Liver (tissue), 9 donors: ENCODE data around the gene USP6NL. TPM values are rescaled to one million over a fixed set of nuclear protein-coding genes. Genes with fewer than 3 reads are reported as not detected.

Source experiments
- DNase-seq: peaks from one replicate; pipeline ENCODE4 v3.0.0-alpha.2; 2017; ENCODE audit warnings: low spot score
- H3K27ac ChIP-seq, 2 donors: one replicate each; pipeline ENCODE4 v1.7.0; 2013; ENCODE audit warnings: inconsistent platforms in 2 of 2, low read length in 2 of 2, control low read depth in 1 of 2, low read depth in 1 of 2, mild to moderate bottlenecking in 1 of 2
- H3K27me3 ChIP-seq, 4 donors: one replicate each; pipeline versions ENCODE4 v1.6.1 to v1.7.0; 2013; ENCODE audit warnings: low read length in 3 of 4, inconsistent platforms in 1 of 4, mild to moderate bottlenecking in 1 of 4, moderate library complexity in 1 of 4; ENCODE audit not compliant: control insufficient read depth in 4 of 4, insufficient read depth in 4 of 4
- H3K36me3 ChIP-seq, 4 donors: one replicate each; pipeline versions ENCODE4 v1.6.1 to v1.7.0; 2013; ENCODE audit warnings: low read length in 3 of 4, mild to moderate bottlenecking in 3 of 4, low read depth in 1 of 4, moderate library complexity in 1 of 4; ENCODE audit not compliant: control insufficient read depth in 4 of 4, insufficient read depth in 3 of 4
- H3K4me1 ChIP-seq, 4 donors: one replicate each; pipeline versions ENCODE4 v1.6.1 to v1.7.0; 2013; ENCODE audit warnings: low read length in 3 of 4, mild to moderate bottlenecking in 3 of 4, moderate library complexity in 1 of 4; ENCODE audit not compliant: control insufficient read depth in 4 of 4, insufficient read depth in 4 of 4
- H3K4me3 ChIP-seq, 3 donors: one replicate each; pipeline versions ENCODE4 v1.6.1 to v1.7.0; 2013; ENCODE audit warnings: low read length in 3 of 3, control low read depth in 1 of 3, low read depth in 1 of 3, mild to moderate bottlenecking in 1 of 3
- H3K9ac ChIP-seq, 2 donors: one replicate each; pipeline ENCODE4 v1.7.0; 2013; ENCODE audit warnings: low read length in 2 of 2, mild to moderate bottlenecking in 2 of 2, moderate library complexity in 2 of 2, control low read depth in 1 of 2, low read depth in 1 of 2
- H3K9me3 ChIP-seq, 4 donors: one replicate each; pipeline versions ENCODE4 v1.6.1 to v1.7.0; 2013; ENCODE audit warnings: low read length in 3 of 4; ENCODE audit not compliant: control insufficient read depth in 4 of 4
- CTCF ChIP-seq: fragments of 150-350 bp; IDR thresholded peaks from 2 replicates; pipeline ENCODE4 v1.5.1; 2017; ENCODE audit warnings: improper control_type of control experiment, low read depth, low read length; ENCODE audit not compliant: missing input control
- EGR1 ChIP-seq, 2 donors: IDR thresholded peaks; 2 replicates each; pipeline ENCODE4 v1.6.1; 2016 to 2018; ENCODE audit warnings: antibody characterized with exemption in 2 of 2, low read depth in 2 of 2
- FOXA1 ChIP-seq: IDR thresholded peaks from 2 replicates; pipeline ENCODE4 v1.6.1; 2016; ENCODE audit warnings: antibody characterized with exemption
- FOXA2 ChIP-seq: IDR thresholded peaks from 2 replicates; pipeline ENCODE4 v1.6.1; 2016; ENCODE audit warnings: antibody characterized with exemption
- GABPA ChIP-seq, 2 donors: IDR thresholded peaks in 1 of 2; conservative IDR thresholded peaks in 1 of 2; 2 replicates each; pipeline ENCODE4 v1.6.1; 2016; ENCODE audit warnings: antibody characterized with exemption in 2 of 2, mild to moderate bottlenecking in 1 of 2, moderate library complexity in 1 of 2
- HNF4A ChIP-seq, 2 donors: conservative IDR thresholded peaks; 2 replicates each; pipeline ENCODE4 v1.6.1; 2016; ENCODE audit warnings: antibody characterized with exemption in 2 of 2, mild to moderate bottlenecking in 2 of 2
- HNF4G ChIP-seq: IDR thresholded peaks from 2 replicates; pipeline ENCODE4 v1.6.1; 2016; ENCODE audit warnings: antibody characterized with exemption
- JUND ChIP-seq, 2 donors: IDR thresholded peaks; 2 replicates each; pipeline ENCODE4 v1.6.1; 2016; ENCODE audit warnings: antibody characterized with exemption in 2 of 2
- MAX ChIP-seq: IDR thresholded peaks from 2 replicates; pipeline ENCODE4 v1.6.1; 2016; ENCODE audit warnings: antibody characterized with exemption
- NR2F2 ChIP-seq: IDR thresholded peaks from 2 replicates; pipeline ENCODE4 v1.6.1; 2016; ENCODE audit warnings: antibody characterized with exemption
- RAD21 ChIP-seq, 2 donors: IDR thresholded peaks; 2 replicates each; pipeline ENCODE4 v1.6.1; 2016; ENCODE audit warnings: antibody characterized with exemption in 2 of 2, mild to moderate bottlenecking in 2 of 2
- RXRA ChIP-seq, 2 donors: IDR thresholded peaks; 2 replicates each; pipeline ENCODE4 v1.6.1; 2017 to 2018; ENCODE audit warnings: antibody characterized with exemption in 2 of 2, mild to moderate bottlenecking in 1 of 2
- SP1 ChIP-seq: IDR thresholded peaks from 2 replicates; pipeline ENCODE4 v1.6.1; 2018; ENCODE audit warnings: antibody characterized with exemption, mild to moderate bottlenecking
- TAF1 ChIP-seq: conservative IDR thresholded peaks from 2 replicates; pipeline ENCODE4 v1.6.1; 2016; ENCODE audit warnings: antibody characterized with exemption, mild to moderate bottlenecking
- YY1 ChIP-seq: IDR thresholded peaks from 2 replicates; pipeline ENCODE4 v1.6.1; 2016; ENCODE audit warnings: antibody characterized with exemption, mild to moderate bottlenecking
- ZBTB33 ChIP-seq: IDR thresholded peaks from 2 replicates; pipeline ENCODE4 v1.6.1; 2016; ENCODE audit warnings: antibody characterized with exemption
- polyA plus RNA-seq, 2 donors: library from polyadenylated mRNA; stranded (reverse) in 1 of 2; unstranded in 1 of 2; fragments of 200-250 nt in 1 of 2; fragments of >200 nt in 1 of 2; fragmentation: Nextera tagmentation in 1 of 2; extraction: Ambion mirVana in 1 of 2; gene quantifications; one replicate each; pipeline versions ENCODE4 v1.2.1 to v1.2.3, GENCODE V29; 2013 to 2015
- total RNA-seq, 2 donors: library from RNA; depleted of rRNA; stranded (reverse); fragments of >200 nt; gene quantifications; one replicate each; pipeline ENCODE4 v1.2.3, GENCODE V29; 2014
- TF ChIP-seq, protein P1 (sequence below): IDR thresholded peaks from 2 replicates; pipeline ENCODE4 v1.6.1; 2016; ENCODE audit warnings: antibody characterized with exemption, mild to moderate bottlenecking
- TF ChIP-seq, protein P2 (sequence below): IDR thresholded peaks from 2 replicates; pipeline ENCODE4 v1.6.1; 2016; ENCODE audit warnings: antibody characterized with exemption
- donor health status: healthy.
- donor health status: healthy.
- donor health status: healthy.
- donor health status: healthy.
- donor health status: healthy.

Gene USP6NL
- total and polyA plus RNA-seq, 4 donors: 3.8 to 15.0 (median 10.2) TPM

DNA sequence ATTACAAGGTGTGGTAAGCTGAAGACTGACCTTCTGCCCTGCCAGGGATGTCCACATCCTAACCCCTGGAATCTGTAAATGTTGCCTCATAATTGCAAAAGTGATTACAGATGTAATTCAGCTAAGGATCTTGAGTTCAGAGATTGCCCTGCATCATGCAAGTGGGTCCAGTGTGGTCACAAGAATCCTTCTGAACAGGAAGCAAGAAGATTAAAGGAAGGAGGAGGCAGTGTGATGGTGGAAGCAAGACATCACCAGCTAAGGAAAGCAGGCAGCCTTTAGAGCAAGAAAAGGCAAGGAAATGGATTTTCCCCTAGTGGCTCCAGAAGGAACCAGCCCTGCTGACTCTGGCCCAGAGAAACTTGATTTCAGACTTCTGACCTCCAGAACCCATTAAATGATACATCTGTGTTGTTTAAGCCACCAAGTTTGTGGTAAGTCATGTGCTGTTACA is 78.1 kb downstream of the USP6NL start:
- TF ChIP-seq FOXA1 (no peak), EGR1 (IDR thresholded peaks at IDR 0.05; ENCODE audit: low read depth in 2 of 2) (peak in 1 of 2 donors; percentile 21), TAF1 (no peak), RAD21 (IDR thresholded peaks at IDR 0.05) (peak; percentile 42 to 56), CTCF (peak; percentile 17), RXRA (IDR thresholded peaks at IDR 0.05) (peak; percentile 80 to 81), YY1 (peak; percentile 41), FOXA2 (peak; percentile 58), SP1 (peak; percentile 37), ZBTB33 (no peak), JUND (IDR thresholded peaks at IDR 0.05) (peak; percentile 85 to 86), HNF4A (conservative IDR thresholded peaks at IDR 0.05) (peak; percentile 96), NR2F2 (peak; percentile 56), MAX (peak; percentile 49), HNF4G (peak; percentile 70), GABPA (IDR thresholded peaks at IDR 0.05 in 1 of 2, conservative IDR thresholded peaks at IDR 0.05 in 1 of 2) (no peak)
- TF ChIP-seq, protein P1, sequence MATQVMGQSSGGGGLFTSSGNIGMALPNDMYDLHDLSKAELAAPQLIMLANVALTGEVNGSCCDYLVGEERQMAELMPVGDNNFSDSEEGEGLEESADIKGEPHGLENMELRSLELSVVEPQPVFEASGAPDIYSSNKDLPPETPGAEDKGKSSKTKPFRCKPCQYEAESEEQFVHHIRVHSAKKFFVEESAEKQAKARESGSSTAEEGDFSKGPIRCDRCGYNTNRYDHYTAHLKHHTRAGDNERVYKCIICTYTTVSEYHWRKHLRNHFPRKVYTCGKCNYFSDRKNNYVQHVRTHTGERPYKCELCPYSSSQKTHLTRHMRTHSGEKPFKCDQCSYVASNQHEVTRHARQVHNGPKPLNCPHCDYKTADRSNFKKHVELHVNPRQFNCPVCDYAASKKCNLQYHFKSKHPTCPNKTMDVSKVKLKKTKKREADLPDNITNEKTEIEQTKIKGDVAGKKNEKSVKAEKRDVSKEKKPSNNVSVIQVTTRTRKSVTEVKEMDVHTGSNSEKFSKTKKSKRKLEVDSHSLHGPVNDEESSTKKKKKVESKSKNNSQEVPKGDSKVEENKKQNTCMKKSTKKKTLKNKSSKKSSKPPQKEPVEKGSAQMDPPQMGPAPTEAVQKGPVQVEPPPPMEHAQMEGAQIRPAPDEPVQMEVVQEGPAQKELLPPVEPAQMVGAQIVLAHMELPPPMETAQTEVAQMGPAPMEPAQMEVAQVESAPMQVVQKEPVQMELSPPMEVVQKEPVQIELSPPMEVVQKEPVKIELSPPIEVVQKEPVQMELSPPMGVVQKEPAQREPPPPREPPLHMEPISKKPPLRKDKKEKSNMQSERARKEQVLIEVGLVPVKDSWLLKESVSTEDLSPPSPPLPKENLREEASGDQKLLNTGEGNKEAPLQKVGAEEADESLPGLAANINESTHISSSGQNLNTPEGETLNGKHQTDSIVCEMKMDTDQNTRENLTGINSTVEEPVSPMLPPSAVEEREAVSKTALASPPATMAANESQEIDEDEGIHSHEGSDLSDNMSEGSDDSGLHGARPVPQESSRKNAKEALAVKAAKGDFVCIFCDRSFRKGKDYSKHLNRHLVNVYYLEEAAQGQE: no peak
- TF ChIP-seq, protein P2, sequence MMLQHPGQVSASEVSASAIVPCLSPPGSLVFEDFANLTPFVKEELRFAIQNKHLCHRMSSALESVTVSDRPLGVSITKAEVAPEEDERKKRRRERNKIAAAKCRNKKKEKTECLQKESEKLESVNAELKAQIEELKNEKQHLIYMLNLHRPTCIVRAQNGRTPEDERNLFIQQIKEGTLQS: peak; percentile 77
- Histone ChIP-seq H3K27ac (peak overlapping the region; percentile 18 to 41), H3K9ac (no peak overlapping the region), H3K36me3 (no peaks in the 10 kb centered on the region), H3K4me3 (no peak overlapping the region), H3K4me1 (peaks cover 8 to 24% (median 20%) of the 10 kb centered on the region in 4 donors), H3K9me3 (no peaks in the 10 kb centered on the region), H3K27me3 (no peaks in the 10 kb centered on the region)
- no peak for DNase-seq
